ENCODE measurements around the gene HARS1. TPM values are rescaled to one million over a fixed set of nuclear protein-coding genes. Genes with fewer than 3 reads are reported as not detected.

Gene HARS1
- total and polyA plus RNA-seq, 2 of the 13 experiments (the other 11 are each of a cell fraction or from before 2014, with no cell fraction given), result 36.9 to 66.2 TPM

- TF ChIP-seq ZMAT5 (CRISPR knock-in tag; IDR thresholded peaks at IDR 0.05; ENCODE audit: borderline replicate concordance, low read depth) (no peak), YEATS2 (CRISPR knock-in tag; IDR thresholded peaks at IDR 0.05; ENCODE audit: borderline replicate concordance) (peak; percentile 97), ETS1 (CRISPR knock-in tag; IDR thresholded peaks at IDR 0.05) (0 out of 2 replicates have a peak, but pooled peaks have one; percentile 80), ZNF713 (CRISPR knock-in tag; IDR thresholded peaks at IDR 0.05) (no peak), PPARG (CRISPR knock-in tag; conservative IDR thresholded peaks at IDR 0.05) (no peak), CCAR2 (optimal IDR thresholded peaks at IDR 0.05; ENCODE audit: low read depth, low read length) (no peak), GATA4 (IDR thresholded peaks at IDR 0.05; ENCODE audit: borderline replicate concordance, low read depth) (no peak), AGO2 (optimal IDR thresholded peaks at IDR 0.05; ENCODE audit: low read depth, low read length) (peak; percentile 37), THRA (CRISPR knock-in tag; IDR thresholded peaks at IDR 0.05; ENCODE audit: borderline replicate concordance) (peak; percentile 38; the same call in 1 of the 2 replicates), SNRNP70 (IDR thresholded peaks at IDR 0.05; ENCODE audit: low read depth, low read length) (no peak), ARID3A (IDR thresholded peaks at IDR 0.05; ENCODE audit: low read depth, low read length) (peak; percentile 44; the same call in 1 of the 2 replicates), RELA (CRISPR knock-in tag; IDR thresholded peaks at IDR 0.05) (0 out of 2 replicates have a peak, but pooled peaks have one; percentile 76), DDIT3 (CRISPR knock-in tag; IDR thresholded peaks at IDR 0.05) (no peak), HNF1A (IDR thresholded peaks at IDR 0.05; ENCODE audit: low read depth) (no peak), HNF1A (CRISPR knock-in tag; IDR thresholded peaks at IDR 0.05; ENCODE audit: borderline replicate concordance) (no peak; the same call in 1 of the 2 replicates), TOE1 (CRISPR knock-in tag; IDR thresholded peaks at IDR 0.05) (no peak; the same call in 1 of the 2 replicates), DRAP1 (CRISPR knock-in tag; IDR thresholded peaks at IDR 0.05) (peak; percentile 72), ZNF12 (CRISPR knock-in tag; IDR thresholded peaks at IDR 0.05) (no peak)
These were observed at the start of gene HARS1, which contains the start of gene HARS2 (continued) for GRCh38 chr5:140690941-140691924.
